ENCODE results near the gene MYO1A. TPM values are rescaled to one million over a fixed set of nuclear protein-coding genes. Genes with fewer than 3 reads are reported as not detected.

The MYO1A gene
- total and polyA plus RNA-seq, 10 of the 15 experiments (the other 5 are each of a cell fraction or from before 2014, with no cell fraction given) = 0.01 to 0.34 (median 0.15) TPM; not detected in 2

GRCh38 chr12:56995201-56995929, 54.6 kb downstream of the MYO1A start (continued):
- TF ChIP-seq BCLAF1 (IDR thresholded peaks at IDR 0.05) = no peak

GRCh38 chr12:56994231-56994746, 55.6 kb downstream of the MYO1A start:
- Histone ChIP-seq H3K4me2 (ENCODE audit: control insufficient read depth, insufficient read depth) (no peak overlapping the region), H3K9me3 (replicated peaks; ENCODE audit: control insufficient read depth, insufficient read depth, low read length) (no peaks in the 10 kb centered on the region), H3K4me3 (no peak overlapping the region), H3K27ac (ENCODE audit: control insufficient read depth, insufficient read depth) (no peak overlapping the region), H3K27me3 (replicated peaks in 1 of 2; ENCODE audit: control insufficient read depth in 2 of 2, insufficient read depth in 2 of 2, low read length in 1 of 2) (no peaks in the 10 kb centered on the region), H2AFZ (ENCODE audit: control insufficient read depth, low read depth, low read length) (no peak overlapping the region), H3K4me1 (ENCODE audit: control insufficient read depth, insufficient read depth, low read length) (peaks cover 24% of the 10 kb centered on the region), H4K20me1 (ENCODE audit: control insufficient read depth, insufficient read depth) (no peaks in the 10 kb centered on the region), H3K36me3 (ENCODE audit: control insufficient read depth in 2 of 2, insufficient read depth in 2 of 2, low read length in 1 of 2) (no peaks in the 10 kb centered on the region; a peak in 1 of 4 replicates), H3K9ac (ENCODE audit: control insufficient read depth, insufficient read depth, low read length) (no peak overlapping the region), H3K79me2 (ENCODE audit: control insufficient read depth, insufficient read depth, low read length) (no peaks in the 10 kb centered on the region)
- POLR2A ChIA-PET = no interaction called here
- no peak for ATAC-seq
- WGBS (ENCODE audit: insufficient coverage, insufficient replicate concordance, low lambda C conversion rate, missing lambda C conversion rate) = 94% methylated on average over 10 of the region's 10 CpGs
- RAD21 ChIA-PET (ENCODE audit: unreplicated experiment) = no interaction called here
- no peak for DNase-seq (ENCODE audit: low read depth, low spot score)
- no peak for FAIRE-seq
- SMC1A ChIA-PET (ENCODE audit: uncharacterized antibody, unreplicated experiment) = no interaction called here
- in situ Hi-C loops (cut with MboI) (no loop called here), intact Hi-C loops (cut with micrococcal nuclease; ENCODE audit: unreplicated experiment) (no loop called here)
- BruUV-seq (replicated peaks) = no TSS peak
- CTCF ChIA-PET = interaction anchor here (0.8 to 1.7 kb wide), 5 partner anchors 9 to 241 kb away, joined by 3 to 7 read pairs (median 4); no protein-coding TSS in a partner anchor
- TF ChIP-seq HDAC2 (IDR thresholded peaks at IDR 0.05) (no peak), ZBTB11 (CRISPR knock-in tag; IDR thresholded peaks at IDR 0.05) (no peak), RELA (IDR thresholded peaks at IDR 0.05; ENCODE audit: borderline replicate concordance, partially characterized antibody) (no peak), HSF1 (IDR thresholded peaks at IDR 0.05; ENCODE audit: low read depth, low read length) (no peak), ZBTB4 (CRISPR knock-in tag; IDR thresholded peaks at IDR 0.05) (no peak), NRF1 (conservative IDR thresholded peaks at IDR 0.05; ENCODE audit: low read depth, low read length) (no peak), SIN3A (IDR thresholded peaks at IDR 0.05; ENCODE audit: low read depth, low read length) (no peak), FOXK2 (IDR thresholded peaks at IDR 0.05) (no peak), ZBED1 (IDR thresholded peaks at IDR 0.05; ENCODE audit: borderline replicate concordance) (no peak)

Measured in GM12878 (cell line).